K562 (cell line): ENCODE measurements around the gene ATXN2L. TPM values are rescaled to one million over a fixed set of nuclear protein-coding genes. Genes with fewer than 3 reads are reported as not detected.
A peak's percentile ranks its signal among the peaks of the same experiment; 100 is the strongest.

Experiments used
- ATAC-seq: fragments of 200-7000 bp; cut with Tn5 transposase; 3 replicates; pipeline ENCODE4 v1.9.1; 2020; ENCODE audit warnings: moderate library complexity
- BruUV-seq: library from RNA; stranded (reverse); fragments of 400-500 nt; replicated peaks from 2 replicates; lab custom pipeline; 2021; lab: Mats Ljungman, UMichigan
- CTCF ChIA-PET: fragments of 300-600 bp; formaldehyde crosslinking; extraction: SDS; loops from one replicate; lab custom pipeline; 2021; ENCODE audit warnings: low intra/inter-chr PET ratio; lab: Yijun Ruan, JAX
- POLR2A ChIA-PET: fragments of 300-600, 350-650 bp; sonication (Branson Sonifier 250); formaldehyde crosslinking; extraction: SDS; loops from one replicate; lab custom pipeline; 2021; ENCODE audit warnings: antibody characterized with exemption, inconsistent platforms; lab: Yijun Ruan, JAX
- DNase-seq, 4 experiments: peaks; one replicate each; pipeline versions ENCODE4 v3.0.0 to v3.0.0-alpha.2; 2011 to 2018; ENCODE audit warnings: low spot score in 3 of 4, mixed read lengths in 3 of 4; ENCODE audit errors: extremely low read depth in 1 of 4
- FAIRE-seq: peaks from 2 replicates; lab custom pipeline; 2011; peaks lifted over from hg19 to GRCh38; lab: Jason Lieb, UNC
- H2AFZ ChIP-seq: 2 replicates; pipeline ENCODE4 v1.6.0; 2011; ENCODE audit warnings: low read depth, low read length, control low read depth, inconsistent platforms
- H3K27ac ChIP-seq: fragments of 200-600 bp; 3 replicates; pipeline ENCODE4 v1.8.0; 2011; ENCODE audit warnings: low read depth, mild to moderate bottlenecking, control low read depth, inconsistent platforms, low read length, moderate library complexity, mixed read lengths; ENCODE audit errors: extremely low read depth
- H3K27me3 ChIP-seq, 2 experiments: fragments of 300-600 bp in 1 of 2; 2 replicates in 1 of 2; 3 replicates in 1 of 2; pipeline versions ENCODE4 v1.6.0 to v1.8.0; 2011; ENCODE audit warnings: inconsistent platforms in 2 of 2, low read length in 2 of 2, mild to moderate bottlenecking in 1 of 2, mixed read lengths in 1 of 2, moderate library complexity in 1 of 2; ENCODE audit not compliant: control insufficient read depth in 2 of 2, insufficient read depth in 2 of 2
- H3K36me3 ChIP-seq: fragments of 300-600 bp; 3 replicates; pipeline ENCODE4 v1.8.0; 2011; ENCODE audit warnings: mild to moderate bottlenecking, low read length, inconsistent platforms; ENCODE audit not compliant: control insufficient read depth, insufficient read depth
- H3K4me1 ChIP-seq, 2 experiments: fragments of 200-600 bp in 1 of 2; replicated peaks in 1 of 2; 2 replicates in 1 of 2; 3 replicates in 1 of 2; pipeline versions ENCODE4 v1.5.1 to v1.8.0; 2011; ENCODE audit warnings: inconsistent platforms in 2 of 2, low read length in 2 of 2, mild to moderate bottlenecking in 1 of 2, mixed read lengths in 1 of 2, moderate library complexity in 1 of 2; ENCODE audit not compliant: control insufficient read depth in 2 of 2, insufficient read depth in 2 of 2
- H3K4me2 ChIP-seq: 2 replicates; pipeline ENCODE4 v1.6.1; 2011; ENCODE audit warnings: low read length, control low read depth, inconsistent platforms, mixed read lengths; ENCODE audit not compliant: insufficient read depth
- H3K4me3 ChIP-seq: fragments of 200-600 bp; sonication (generic), shearing (Covaris generic); 2 replicates; pipeline ENCODE4 v1.5.1; 2016; ENCODE audit warnings: control low read depth, inconsistent platforms
- H3K79me2 ChIP-seq: fragments of 200-600 bp; 3 replicates; pipeline ENCODE4 v1.8.0; 2011; ENCODE audit warnings: low read length, inconsistent platforms; ENCODE audit not compliant: control insufficient read depth, insufficient read depth
- H3K9ac ChIP-seq, 2 experiments: 2 replicates each; pipeline versions ENCODE4 v1.6.0 to v1.6.1; 2011; ENCODE audit warnings: low read depth in 2 of 2, low read length in 2 of 2, control low read depth in 1 of 2, inconsistent platforms in 1 of 2, mild to moderate bottlenecking in 1 of 2, mixed read lengths in 1 of 2; ENCODE audit not compliant: insufficient read depth in 1 of 2
- H3K9me1 ChIP-seq: one replicate; pipeline ENCODE4 v1.6.0; 2011; ENCODE audit warnings: inconsistent platforms, mild to moderate bottlenecking, low read length, moderate library complexity; ENCODE audit not compliant: control insufficient read depth, insufficient read depth
- H3K9me3 ChIP-seq: replicated peaks from 2 replicates; pipeline ENCODE4 v1.5.1; 2011; ENCODE audit warnings: low read depth, low read length, inconsistent platforms; ENCODE audit not compliant: control insufficient read depth, insufficient read depth
- H4K20me1 ChIP-seq: replicated peaks from 2 replicates; pipeline ENCODE4 v1.6.1; 2011; ENCODE audit warnings: low read length, inconsistent platforms, mixed read lengths; ENCODE audit not compliant: control insufficient read depth, insufficient read depth
- PATZ1 ChIP-seq: fragments of 250-450 bp; sonication (Bioruptor Pico); IDR thresholded peaks from 2 replicates; pipeline ENCODE4 v1.5.0; 2020; ENCODE audit warnings: mild to moderate bottlenecking, borderline replicate concordance
- ZBTB33 ChIP-seq: sonication (generic); formaldehyde crosslinking; IDR thresholded peaks from 2 replicates; pipeline ENCODE4 v1.8.1; 2023; ENCODE audit warnings: mild to moderate bottlenecking, missing genetic modification reagents
- WGBS: fragments of 100-300 bp; shearing (Covaris generic); methylation state at CpG from one replicate; pipeline ENCODE4 v1.1.6; 2016; ENCODE audit warnings: low coverage, mixed read lengths; ENCODE audit not compliant: insufficient coverage; ENCODE audit errors: missing lambda C conversion rate; 5-methylcytosine and 5-hydroxymethylcytosine counted together
- in situ Hi-C: fragments of 300-500 bp; cut with MboI; formaldehyde crosslinking; loops from 4 replicates; pipeline ENCODE4 v1.15.0; 2018; ENCODE audit warnings: inconsistent platforms, mixed read lengths
- intact Hi-C: fragments of 100-400 bp; cut with micrococcal nuclease; formaldehyde crosslinking; loops from 2 replicates; pipeline ENCODE4 v1.14.2; 2022
- polyA plus RNA-seq, 8 experiments: library from polyadenylated mRNA; depleted of rRNA in 4 of 8; stranded (reverse) in 5 of 8; unstranded in 3 of 8; fragments of >200 nt; fragmentation: Nextera tagmentation in 2 of 8; fragmentation: Illumina TruSeq in 1 of 8; extraction: Ambion mirVana in 2 of 8; extraction: Trizol in 1 of 8; gene quantifications; 2 replicates each; pipeline versions ENCODE4 v1.2.1 to v1.2.3, GENCODE V29; 2011 to 2014; ENCODE audit warnings: inconsistent platforms in 1 of 8, missing spikeins in 1 of 8
- total RNA-seq, 7 experiments: library from RNA; depleted of rRNA in 6 of 7; stranded (reverse); fragments of >200 nt in 6 of 7; fragmentation: Illumina TruSeq in 2 of 7; extraction: Trizol in 2 of 7; gene quantifications; 2 replicates each; pipeline versions ENCODE4 v1.2.1 to v1.2.3, GENCODE V29; 2011 to 2021; ENCODE audit warnings: low replicate concordance in 1 of 7

ATXN2L gene
- total and polyA plus RNA-seq, 9 of the 15 experiments (the other 6 are each of a cell fraction or from before 2014, with no cell fraction given), result 3.8 to 280 (median 37.2) TPM

GRCh38 chr16:28876019-28876659, 53.3 kb downstream of the ATXN2L start:
- no peak overlapping the region for H3K4me3 ChIP-seq
- no peak for TF ChIP-seq PATZ1 (CRISPR knock-in tag)
- TF ChIP-seq ZBTB33, result peak; percentile 54
- no peak overlapping the region for H3K4me2 ChIP-seq
- FAIRE-seq (no peak), ATAC-seq (no peak), DNase-seq (no peak)
- BruUV-seq, result no TSS peak
- H3K9ac ChIP-seq, result peak overlapping the region in 1 of 2 experiments; percentile 73; a peak in 2 of 4 replicates
- peaks cover 36% of the 10 kb centered on the region; the same call in 2 of the 3 replicates for H3K36me3 ChIP-seq
- H4K20me1 ChIP-seq, result no peaks in the 10 kb centered on the region
- H3K27me3 ChIP-seq, result no peaks in the 10 kb centered on the region; a peak in 1 of 5 replicates
- H3K9me1 ChIP-seq, result no peaks in the 10 kb centered on the region
- H3K79me2 ChIP-seq, result peaks cover 9% of the 10 kb centered on the region
- H3K9me3 ChIP-seq, result no peaks in the 10 kb centered on the region
- 65% methylated on average over 16 of the region's 17 CpGs for WGBS
- H3K27ac ChIP-seq, result peak overlapping the region; percentile 16; the same call in 1 of the 3 replicates
- intact Hi-C loops, result no loop called here
- ChIA-PET POLR2A (interaction anchor here (2.2 to 6.9 kb wide), 2 partner anchors 9 to 13 kb away, joined by 8 to 58 read pairs; partner anchors contain the start of gene SH2B1), CTCF (no interaction called here)
- H3K4me1 ChIP-seq, result peaks cover 11 to 68% of the 10 kb centered on the region in 2 experiments; a peak in 4 of 5 replicates
- in situ Hi-C loops, result no loop called here
- no peak overlapping the region for H2AFZ ChIP-seq
